ENCODE measurements around the gene NQO2.
A peak's percentile ranks its signal among the peaks of the same experiment; 100 is the strongest.
"Not testable (repeated sequence)": the region's sequence is repeated elsewhere in the genome, so short reads cannot be mapped to it uniquely, and the experiment has no call there.

The NQO2 gene

GRCh38 chr6:3014675-3015066 is 15.0 kb downstream of the NQO2 start:
- no peak for DNase-seq

- no peak for DNase-seq
Measured at GRCh38 chr6:3015144-3015543, 15.4 kb downstream of the NQO2 start.

- no peak for DNase-seq
Measured at GRCh38 chr6:3016473-3017280, 17.0 kb downstream of the NQO2 start.

DNA sequence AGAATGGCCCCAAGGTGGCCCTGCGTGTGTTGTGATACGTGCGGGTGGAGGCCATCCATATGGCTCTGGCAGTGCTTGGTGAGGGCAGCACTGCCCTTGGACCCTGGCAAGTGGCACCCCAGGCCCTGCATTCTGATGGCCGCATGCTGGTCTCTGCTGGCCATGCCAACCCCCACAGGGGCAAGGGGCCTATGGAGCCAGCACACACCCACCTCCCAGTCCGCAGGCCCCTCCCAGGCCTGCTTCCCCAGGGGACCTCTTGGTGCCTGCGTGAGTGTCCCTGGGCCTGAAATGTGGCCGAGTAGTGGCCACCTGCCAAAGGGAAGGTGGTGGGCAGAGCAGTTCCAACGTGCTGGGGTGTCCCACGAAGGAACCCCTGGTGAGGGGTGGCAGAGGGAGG is 17.6 kb downstream of the NQO2 start:
- DNase-seq, result no peak

- no peak for DNase-seq
Measured at GRCh38 chr6:3019065-3019464, 19.4 kb downstream of the NQO2 start.

DNA sequence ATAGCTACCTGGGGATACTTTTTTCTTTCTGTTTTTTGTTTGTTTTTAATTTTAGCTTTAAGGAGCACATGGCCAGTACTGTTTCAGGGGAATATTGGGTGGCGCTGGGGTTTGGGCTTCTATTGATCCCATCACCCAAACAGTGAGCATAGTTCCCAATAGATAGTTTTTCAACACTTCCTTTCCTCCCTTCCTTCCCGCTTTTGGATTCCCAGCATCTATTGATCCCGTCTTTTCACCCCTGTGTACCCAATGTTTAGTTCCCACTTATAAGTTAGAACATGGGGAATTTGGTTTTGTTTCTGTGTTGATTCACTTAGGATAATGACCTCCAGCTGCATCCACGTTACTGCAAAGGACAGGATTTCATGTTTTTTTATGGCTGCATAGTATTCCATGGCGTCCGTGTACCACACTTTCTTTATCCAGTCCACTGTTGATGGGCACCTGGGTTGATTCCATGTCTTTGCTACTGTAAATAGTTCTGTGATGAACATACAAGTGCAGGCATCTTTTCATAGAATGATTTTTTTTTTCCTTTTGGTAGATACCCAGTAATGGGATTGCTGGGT is 20.1 kb downstream of the NQO2 start:
- DNase-seq, result no peak

DNA sequence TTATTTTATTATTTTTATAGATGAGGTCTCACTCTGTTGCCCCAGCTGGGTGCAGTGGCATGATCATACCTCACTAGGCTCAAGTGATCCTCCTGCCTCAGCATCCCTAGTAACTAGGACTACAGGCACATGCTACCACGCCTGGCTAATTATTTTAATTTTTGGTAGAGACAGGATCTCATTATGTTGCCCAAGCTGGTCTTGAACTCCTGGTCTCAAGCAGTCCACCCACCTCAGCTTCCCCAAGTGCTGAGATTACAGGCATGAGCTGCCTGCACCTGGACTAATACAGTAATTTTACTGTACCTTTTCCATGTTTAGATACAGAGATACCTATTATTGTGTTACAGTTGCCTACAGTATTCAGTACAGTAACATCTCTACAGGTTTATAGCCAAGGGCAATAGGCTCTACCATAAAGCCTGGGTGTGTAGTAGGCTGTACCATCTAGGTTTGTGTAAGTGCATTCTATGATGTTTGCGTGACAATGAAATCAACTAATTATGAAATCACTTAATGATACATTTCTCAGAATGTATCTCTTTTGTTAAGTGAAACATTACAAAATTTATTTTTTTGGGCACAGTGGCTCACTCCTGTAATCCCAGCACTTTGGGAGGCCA is 21.4 kb downstream of the NQO2 start:
- DNase-seq, result not testable (repeated sequence)

DNA sequence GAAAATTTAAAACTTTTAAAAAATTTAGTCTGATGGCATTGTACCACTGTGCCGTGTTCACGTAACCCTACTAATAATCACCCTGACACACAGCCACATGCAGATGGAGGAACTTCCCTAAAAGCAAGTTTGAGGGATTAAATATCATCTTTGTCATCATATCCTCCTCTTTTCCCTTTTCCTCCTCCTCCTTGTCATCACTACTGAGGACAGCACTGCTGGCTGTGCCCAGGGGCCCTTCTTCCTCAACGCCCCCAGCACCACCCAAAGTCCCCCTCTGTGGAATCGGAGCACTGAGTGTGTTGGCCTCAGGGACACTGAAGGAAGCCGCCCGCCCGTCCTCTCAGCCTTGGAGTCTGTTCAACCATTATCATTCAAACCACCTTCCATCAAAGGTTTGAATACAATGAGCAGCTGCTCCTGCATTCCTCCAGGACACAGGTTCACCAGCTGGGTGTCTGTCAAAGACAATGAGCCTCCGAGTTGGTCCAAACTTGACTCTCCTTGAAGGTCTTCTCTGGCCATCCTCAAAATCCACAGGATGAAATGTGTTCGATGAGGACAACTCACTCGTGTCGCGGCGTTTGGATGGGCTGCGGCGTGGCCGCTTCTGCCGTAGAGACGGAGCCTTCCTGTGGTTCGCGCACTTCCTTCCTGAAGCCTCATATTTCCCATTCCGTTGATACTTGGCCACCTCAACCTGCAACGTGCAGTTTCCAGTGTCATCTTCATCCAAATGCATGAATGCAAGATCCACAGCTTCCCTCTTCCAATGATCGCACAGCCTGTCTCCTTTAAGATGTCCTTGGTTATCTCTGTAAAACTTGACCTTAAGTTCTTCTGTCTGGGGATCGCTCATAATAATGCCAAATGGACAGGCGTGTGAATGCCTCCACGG is 23.3 kb downstream of the NQO2 start:
- no peak for DNase-seq

DNA sequence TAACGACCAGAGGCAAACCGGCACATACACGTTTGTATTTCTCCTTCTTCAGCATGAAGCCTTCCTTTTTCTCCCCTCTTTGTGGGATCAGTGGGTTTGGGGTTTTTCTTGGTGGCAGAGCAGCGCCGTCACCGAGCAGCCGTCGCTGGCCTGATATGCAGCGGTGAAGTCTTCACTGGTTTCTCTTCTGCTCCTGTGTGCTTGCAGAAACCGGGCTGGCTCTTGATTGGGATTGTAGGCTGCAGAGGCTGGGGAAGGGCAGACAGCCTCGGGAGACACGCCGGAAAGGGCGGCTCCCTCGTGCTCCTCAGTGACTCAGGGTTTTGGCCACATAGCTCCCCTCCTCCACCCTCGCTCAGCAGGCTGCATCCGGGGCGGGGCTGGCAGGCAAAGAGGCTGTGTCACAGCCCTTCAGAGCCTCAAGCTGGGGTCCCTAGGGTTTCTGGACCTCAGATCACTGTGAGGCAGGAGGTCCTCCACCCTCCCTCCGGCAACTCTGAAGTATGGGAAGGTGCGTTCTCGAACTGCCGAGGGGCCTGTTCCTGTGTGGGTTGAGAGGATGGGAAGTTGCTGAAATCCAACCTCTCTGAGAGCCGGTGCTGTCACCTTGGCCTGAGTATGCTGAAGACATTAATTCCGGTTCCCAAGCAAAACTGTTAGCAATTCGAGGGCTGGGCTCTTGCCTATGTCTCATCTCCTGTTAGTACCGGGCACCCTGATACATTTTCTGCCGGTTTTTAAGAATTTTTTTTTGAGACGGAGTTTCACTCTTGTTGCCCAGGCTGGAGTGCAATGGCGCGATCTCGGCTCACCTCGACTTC is 24.2 kb downstream of the NQO2 start:
- peak; percentile 69 to 86 (median 75) for DNase-seq

GRCh38 chr6:3026791-3027626 is 27.3 kb downstream of the NQO2 start:
- DNase-seq, result no peak

DNA sequence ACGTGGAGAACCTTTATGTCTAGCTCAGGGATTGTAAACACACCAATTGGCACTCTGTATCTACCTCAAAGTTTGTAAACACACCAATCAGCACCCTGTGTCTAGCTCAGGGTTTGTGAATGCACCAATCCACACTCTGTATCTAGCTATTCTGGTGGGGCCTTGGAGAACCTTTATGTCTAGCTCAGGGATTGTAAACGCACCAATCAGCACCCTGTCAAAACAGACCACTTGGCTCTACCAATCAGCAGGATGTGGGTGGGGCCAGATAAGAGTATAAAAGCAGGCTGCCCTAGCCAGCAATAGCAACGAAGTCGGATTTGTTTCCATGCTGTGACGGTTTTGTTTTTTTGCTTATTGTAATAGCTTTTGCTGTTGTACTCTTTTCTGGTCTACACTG is 28.5 kb downstream of the NQO2 start:
- not testable (repeated sequence) for DNase-seq

DNA sequence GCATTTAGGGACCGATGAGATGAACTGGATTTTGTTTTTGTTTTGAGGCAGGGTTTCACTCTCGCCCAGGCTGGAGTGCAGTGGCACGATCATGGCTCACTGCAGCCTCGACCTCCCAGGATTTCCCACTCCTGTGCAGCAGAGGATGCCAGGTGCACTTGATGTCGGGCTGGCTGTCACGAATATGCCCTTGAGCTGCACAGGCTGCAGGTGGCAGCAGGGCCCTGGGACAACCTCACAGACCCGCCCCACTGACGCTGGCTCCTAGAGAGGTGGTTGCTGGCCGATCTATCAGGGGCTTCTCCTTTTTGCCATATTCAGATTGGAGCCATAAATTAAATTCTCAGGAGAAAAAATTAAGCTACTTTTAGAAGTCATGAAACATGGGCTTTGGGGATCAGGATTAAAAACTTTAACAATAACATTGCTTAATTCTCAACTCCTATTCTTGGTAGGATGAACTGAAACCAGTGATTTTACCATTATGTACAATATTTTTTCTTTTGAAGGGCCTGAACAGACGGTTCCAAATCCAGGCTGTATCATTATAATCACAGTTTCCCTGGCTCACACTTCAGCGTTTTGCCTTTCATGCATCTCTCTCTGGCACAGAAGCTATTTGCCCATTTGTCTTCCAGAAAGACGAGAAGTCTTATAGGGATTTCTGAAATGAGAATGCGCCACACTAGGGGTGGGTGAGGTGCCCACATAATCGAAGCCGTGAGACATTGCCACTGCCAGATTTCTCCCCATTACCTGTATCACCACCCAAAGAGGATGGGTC is 32.4 kb downstream of the NQO2 start:
- no peak for DNase-seq

GRCh38 chr6:3032986-3033385 is 33.3 kb downstream of the NQO2 start:
- no peak for DNase-seq

DNA sequence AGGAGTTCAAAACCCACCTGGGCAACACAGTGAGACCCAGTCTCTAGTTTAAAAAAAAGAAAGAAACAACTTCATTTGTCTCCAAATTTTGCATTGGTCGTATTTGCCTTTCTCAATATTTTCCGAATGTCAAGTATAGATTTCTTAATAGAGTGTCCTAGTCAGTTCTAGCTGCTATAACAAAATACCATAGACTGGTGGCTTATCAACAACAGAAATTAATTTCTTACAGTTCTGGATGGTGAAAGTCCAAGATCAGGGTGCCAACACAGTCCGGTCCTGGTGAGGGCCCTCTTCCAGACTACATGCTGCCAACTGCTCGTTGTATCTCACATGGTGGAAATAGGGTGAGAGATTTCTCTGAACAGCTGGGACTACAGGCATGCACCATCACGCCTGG is 34.0 kb downstream of the NQO2 start:
- no peak for DNase-seq

DNA sequence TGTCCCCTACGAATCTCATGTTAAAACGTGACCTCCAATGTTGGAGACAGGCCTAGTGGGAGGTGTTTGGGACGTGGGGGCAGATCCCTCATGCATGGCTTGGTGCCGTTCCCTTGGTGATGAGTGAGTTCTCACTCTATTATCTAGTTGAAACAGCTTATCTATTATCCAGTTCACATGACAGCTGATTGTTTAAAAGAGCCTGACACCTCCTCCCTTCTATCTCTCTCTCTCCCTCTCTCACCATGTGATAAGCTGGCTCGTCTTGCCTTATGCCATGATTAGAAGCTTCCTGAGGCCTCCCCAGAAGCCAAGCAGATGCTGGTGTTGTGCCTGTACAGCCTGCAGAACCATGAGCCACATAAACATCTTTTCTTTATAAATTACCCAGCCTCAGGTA is 35.7 kb downstream of the NQO2 start:
- no peak for DNase-seq

GRCh38 chr6:3036861-3037637 is 37.4 kb downstream of the NQO2 start:
- DNase-seq, result no peak

DNA sequence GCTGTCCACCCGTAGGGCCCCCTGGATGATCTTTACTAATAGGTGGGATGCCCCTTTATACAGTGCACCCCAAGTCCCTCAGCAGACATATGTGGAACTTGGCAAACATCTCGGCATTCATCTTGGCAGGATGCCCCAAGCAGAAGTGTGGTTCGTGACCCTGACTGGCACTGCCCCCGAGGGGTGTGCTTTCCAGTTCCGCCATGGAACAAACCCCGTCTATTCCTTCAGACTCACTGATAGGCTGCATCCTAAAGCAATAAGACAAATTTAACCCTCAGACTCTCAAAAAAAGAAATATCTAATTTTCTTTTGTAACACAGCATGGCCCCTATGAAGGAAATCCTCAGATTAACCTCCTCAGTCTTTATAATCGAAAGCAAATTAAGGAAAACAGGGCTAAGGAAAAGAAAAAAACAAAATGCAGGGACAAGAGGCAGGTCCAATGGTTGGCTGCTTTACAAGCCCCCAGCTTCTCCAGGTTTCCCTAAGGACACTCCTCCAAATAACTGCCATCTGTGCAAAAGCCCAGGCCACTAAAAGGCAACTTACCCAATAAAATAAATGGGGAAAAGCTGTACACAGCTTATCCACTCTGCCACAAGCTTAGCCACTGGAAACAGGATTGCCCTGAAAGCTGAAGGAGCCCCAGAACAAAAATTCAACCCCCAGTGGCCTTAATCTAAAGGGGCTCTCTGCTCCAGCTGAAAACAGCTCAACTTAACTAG is 38.1 kb downstream of the NQO2 start:
- no peak for DNase-seq

DNA sequence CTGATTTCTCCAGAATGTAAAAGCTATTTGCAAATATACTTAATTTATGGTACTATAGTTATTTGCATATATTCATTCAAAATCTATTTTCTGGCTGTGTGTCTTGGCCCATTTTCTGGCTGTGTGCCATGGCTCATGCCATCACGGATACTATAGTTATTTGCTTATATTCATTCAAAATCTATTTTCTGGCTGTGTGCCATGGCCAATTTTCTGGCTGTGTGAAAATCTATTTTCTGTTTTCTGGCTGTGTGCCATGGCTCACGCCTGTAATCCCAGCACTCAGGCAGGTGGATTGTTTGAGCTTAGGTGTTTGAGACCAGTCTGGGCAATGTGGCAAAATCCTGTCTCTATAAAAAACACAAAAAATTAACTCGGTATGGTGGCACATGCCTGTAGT is 39.7 kb downstream of the NQO2 start:
- DNase-seq, result no peak

- no peak for DNase-seq
Measured at GRCh38 chr6:3041147-3041546, 41.5 kb downstream of the NQO2 start.

Data from activated CD4-positive, CD25-positive, alpha-beta regulatory T cell (primary cell).